IPS-20b (cell line): ENCODE data around the gene LYSET.
"Not testable (repeated sequence)": the region's sequence is repeated elsewhere in the genome, so short reads cannot be mapped to it uniquely, and the experiment has no call there.

Experiments used
- H3K27ac ChIP-seq: one replicate; pipeline ENCODE4 v1.5.1; 2013; ENCODE audit warnings: low read length
- H3K27me3 ChIP-seq: 2 replicates; pipeline ENCODE4 v1.6.1; 2013; ENCODE audit warnings: mild to moderate bottlenecking, low read length, inconsistent platforms; ENCODE audit not compliant: insufficient read depth
- H3K36me3 ChIP-seq: 2 replicates; pipeline ENCODE4 v1.6.1; 2013; ENCODE audit warnings: low read depth, mild to moderate bottlenecking, inconsistent platforms, low read length, moderate library complexity; ENCODE audit not compliant: insufficient read depth
- H3K4me1 ChIP-seq: 2 replicates; pipeline ENCODE4 v1.6.1; 2013; ENCODE audit warnings: mild to moderate bottlenecking, control low read depth, inconsistent platforms, low read length, moderate library complexity; ENCODE audit not compliant: insufficient read depth
- H3K4me3 ChIP-seq: 2 replicates; pipeline ENCODE4 v1.5.1; 2013; ENCODE audit warnings: mild to moderate bottlenecking, low read length, inconsistent platforms
- H3K9ac ChIP-seq: 2 replicates; pipeline ENCODE4 v1.6.1; 2013; ENCODE audit warnings: low read depth, mild to moderate bottlenecking, inconsistent platforms, low read length, moderate library complexity
- H3K9me3 ChIP-seq: 2 replicates; pipeline ENCODE4 v1.6.1; 2013; ENCODE audit warnings: mild to moderate bottlenecking, low read depth, low read length, inconsistent platforms; ENCODE audit not compliant: insufficient read depth

Gene LYSET

DNA sequence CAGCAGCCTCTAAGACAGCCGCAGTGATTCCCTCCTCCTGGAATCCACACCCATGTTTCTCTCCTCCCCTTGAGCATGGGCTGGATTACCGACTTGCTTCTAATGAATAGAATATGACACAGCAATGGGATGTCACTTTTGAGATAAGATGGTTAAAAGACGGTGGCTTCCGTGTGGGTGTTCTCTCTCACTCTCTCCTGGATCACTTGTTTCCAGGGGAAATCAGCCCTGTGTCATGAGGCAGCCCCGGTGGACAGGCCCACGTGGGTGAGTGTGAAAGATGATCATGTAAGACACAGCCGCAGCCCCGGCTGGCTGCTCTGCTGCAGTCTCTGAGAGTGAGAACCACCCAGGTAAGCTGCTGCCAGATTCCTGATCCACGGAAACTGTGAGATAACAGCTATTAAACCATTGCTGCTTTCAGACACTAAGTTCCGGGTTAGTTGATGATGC is 11.1 kb upstream of the LYSET start:
- no peaks in the 10 kb centered on the region for H3K4me1 ChIP-seq
- H3K36me3 ChIP-seq = no peaks in the 10 kb centered on the region
- no peaks in the 10 kb centered on the region for H3K9me3 ChIP-seq
- no peaks in the 10 kb centered on the region for H3K27me3 ChIP-seq
- H3K4me3 ChIP-seq = no peak overlapping the region
- no peak overlapping the region for H3K27ac ChIP-seq
- no peak overlapping the region for H3K9ac ChIP-seq

DNA sequence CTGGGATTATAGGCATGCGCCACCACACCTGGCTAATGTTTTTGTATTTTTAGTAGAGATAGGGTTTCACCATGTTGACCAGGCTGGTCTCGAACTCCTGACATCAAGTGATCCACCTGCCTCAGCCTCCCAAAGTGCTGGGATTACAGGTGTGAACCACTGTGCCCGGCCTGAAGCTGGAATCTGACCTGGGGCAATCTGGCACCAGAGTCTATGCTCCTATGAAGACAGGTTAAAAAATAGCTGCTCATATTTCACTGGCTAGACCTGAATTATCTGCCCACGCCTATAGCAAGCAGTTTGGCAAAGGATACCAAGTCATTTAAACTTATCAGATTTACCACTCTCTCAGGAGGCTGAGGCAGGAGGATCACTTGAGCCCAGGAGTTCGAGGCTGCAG is 10.4 kb upstream of the LYSET start:
- not testable (repeated sequence) for H3K9me3 ChIP-seq, H3K36me3 ChIP-seq

GRCh38 chr14:93175492-93175891 is 9.6 kb upstream of the LYSET start:
- Histone ChIP-seq H3K4me3 (no peak overlapping the region), H3K9ac (no peak overlapping the region), H3K27ac (no peak overlapping the region), H3K9me3 (no peaks in the 10 kb centered on the region), H3K27me3 (no peaks in the 10 kb centered on the region), H3K4me1 (no peaks in the 10 kb centered on the region), H3K36me3 (no peaks in the 10 kb centered on the region)

More for the DNA sequence above, 10.4 kb upstream of the LYSET start:
- not testable (repeated sequence) for H3K4me1 ChIP-seq, H3K9ac ChIP-seq, H3K27ac ChIP-seq, H3K27me3 ChIP-seq, H3K4me3 ChIP-seq

- peaks cover 27% of the 10 kb centered on the region for H3K36me3 ChIP-seq
- H3K27me3 ChIP-seq = no peaks in the 10 kb centered on the region
- H3K4me1 ChIP-seq = no peaks in the 10 kb centered on the region; the same call in 1 of the 2 replicates
- H3K9ac ChIP-seq = peak overlapping the region; percentile 85; the same call in 1 of the 2 replicates
- H3K27ac ChIP-seq = no peak overlapping the region
- H3K9me3 ChIP-seq = no peaks in the 10 kb centered on the region
- H3K4me3 ChIP-seq = peak overlapping the region; percentile 85
These were observed 1.4 kb upstream of the LYSET start for GRCh38 chr14:93183596-93184317.

GRCh38 chr14:93185349-93185720 is 218 bp downstream of the LYSET start:
- Histone ChIP-seq H3K27me3 (no peaks in the 10 kb centered on the region), H3K4me1 (no peaks in the 10 kb centered on the region; the same call in 1 of the 2 replicates), H3K4me3 (peak overlapping the region; percentile 85), H3K9me3 (no peaks in the 10 kb centered on the region), H3K9ac (peak overlapping the region; percentile 79; the same call in 1 of the 2 replicates), H3K27ac (peak overlapping the region; percentile 62), H3K36me3 (peaks cover 31% of the 10 kb centered on the region)

DNA sequence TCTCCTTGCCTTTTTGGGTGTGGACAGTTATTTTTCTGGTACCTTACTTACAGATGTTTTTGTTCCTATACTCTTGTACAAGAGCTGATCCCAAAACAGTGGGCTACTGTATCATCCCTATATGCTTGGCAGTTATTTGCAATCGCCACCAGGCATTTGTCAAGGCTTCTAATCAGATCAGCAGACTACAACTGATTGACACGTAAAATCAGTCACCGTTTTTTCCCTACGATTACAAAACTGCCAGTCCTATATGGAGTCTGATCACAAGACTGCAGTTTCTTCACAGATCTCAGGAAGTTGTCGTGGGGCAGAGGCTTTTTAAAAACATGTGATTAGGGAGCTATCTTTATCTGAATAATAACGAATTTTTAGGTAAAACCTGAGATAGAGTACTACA is 1.3 kb downstream of the LYSET start:
- Histone ChIP-seq H3K27me3 (no peaks in the 10 kb centered on the region), H3K4me1 (no peaks in the 10 kb centered on the region; the same call in 1 of the 2 replicates), H3K4me3 (0 out of 2 replicates have a peak overlapping the region, but pooled peaks have one; percentile 5), H3K36me3 (peaks cover 34% of the 10 kb centered on the region), H3K27ac (no peak overlapping the region), H3K9me3 (no peaks in the 10 kb centered on the region), H3K9ac (no peak overlapping the region)

DNA sequence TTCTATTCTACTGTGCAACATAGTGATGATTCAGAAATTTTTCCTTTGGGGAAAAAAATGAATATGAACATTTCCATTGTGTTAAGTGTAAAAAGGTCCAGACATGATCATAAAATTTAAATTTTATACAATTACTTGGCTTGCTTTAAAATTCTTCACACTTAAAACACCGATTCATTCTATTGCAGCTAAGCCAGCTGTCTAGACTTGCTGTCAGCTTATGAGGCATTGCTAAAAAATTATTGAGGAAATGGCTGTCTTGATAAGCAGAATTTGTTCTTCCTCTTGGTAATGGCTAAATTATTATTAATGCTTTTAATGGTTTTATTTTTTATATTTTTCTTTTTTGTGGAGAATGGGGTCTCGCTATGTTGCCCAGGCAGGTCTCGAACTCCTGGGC is 1.8 kb downstream of the LYSET start:
- H3K9me3 ChIP-seq = no peaks in the 10 kb centered on the region
- H3K36me3 ChIP-seq = peaks cover 34% of the 10 kb centered on the region
- H3K27me3 ChIP-seq = no peaks in the 10 kb centered on the region
- H3K4me3 ChIP-seq = no peak overlapping the region
- no peak overlapping the region for H3K27ac ChIP-seq
- H3K4me1 ChIP-seq = no peaks in the 10 kb centered on the region; the same call in 1 of the 2 replicates
- H3K9ac ChIP-seq = no peak overlapping the region

DNA sequence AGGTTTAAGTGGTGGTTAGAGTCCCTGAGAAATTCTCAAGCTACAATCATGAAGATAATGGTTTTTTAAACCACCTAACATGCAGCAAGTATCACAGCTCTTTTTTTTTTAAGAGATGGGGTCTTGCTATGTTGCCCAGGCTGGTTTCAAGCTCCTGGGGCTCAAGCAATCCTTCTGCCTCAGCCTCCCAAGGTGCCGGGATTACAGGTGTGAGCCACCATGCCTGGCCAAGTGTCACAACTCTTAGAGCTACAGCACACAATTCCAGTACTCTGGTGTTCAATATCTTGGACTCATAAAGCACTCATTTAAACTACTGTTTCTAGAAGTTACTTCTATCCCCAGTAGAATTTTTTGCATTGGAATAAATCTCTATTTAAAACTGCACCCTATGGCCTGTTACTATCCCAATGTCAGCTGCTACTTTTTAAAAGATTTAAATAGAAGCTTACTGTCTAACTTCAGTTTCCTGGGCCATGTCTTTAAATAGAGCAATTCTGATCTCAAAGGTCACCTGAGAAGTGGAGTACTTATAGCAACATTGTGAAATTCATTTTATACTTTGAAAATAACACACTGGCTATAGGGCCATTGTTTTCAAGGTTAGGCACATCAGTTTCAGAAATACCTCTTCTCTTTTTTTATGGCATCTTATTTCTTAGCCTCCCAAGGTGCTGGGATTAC is 10.3 kb downstream of the LYSET start:
- H3K36me3 ChIP-seq = 0 out of 2 replicates have a peak, but pooled peaks cover 3% of the 10 kb centered on the region
- H3K27ac ChIP-seq = no peak overlapping the region
- no peaks in the 10 kb centered on the region for H3K9me3 ChIP-seq
- no peak overlapping the region for H3K4me3 ChIP-seq
- H3K4me1 ChIP-seq = no peaks in the 10 kb centered on the region
- no peaks in the 10 kb centered on the region for H3K27me3 ChIP-seq
- H3K9ac ChIP-seq = no peak overlapping the region

- Histone ChIP-seq H3K27ac (no peak overlapping the region), H3K9ac (no peak overlapping the region), H3K4me1 (no peaks in the 10 kb centered on the region), H3K4me3 (no peak overlapping the region), H3K36me3 (no peaks in the 10 kb centered on the region), H3K27me3 (no peaks in the 10 kb centered on the region), H3K9me3 (no peaks in the 10 kb centered on the region)
These were observed 13.9 kb downstream of the LYSET start for GRCh38 chr14:93199031-93199430.

- no peak overlapping the region for H3K9ac ChIP-seq
- H3K36me3 ChIP-seq = no peaks in the 10 kb centered on the region
- H3K4me1 ChIP-seq = no peaks in the 10 kb centered on the region
- no peaks in the 10 kb centered on the region for H3K9me3 ChIP-seq
- H3K4me3 ChIP-seq = no peak overlapping the region
- no peak overlapping the region for H3K27ac ChIP-seq
- H3K27me3 ChIP-seq = no peaks in the 10 kb centered on the region
These were observed 15.4 kb downstream of the LYSET start for GRCh38 chr14:93200553-93200952.

GRCh38 chr14:93201155-93201704 is 16.1 kb downstream of the LYSET start:
- Histone ChIP-seq H3K4me3 (no peak overlapping the region), H3K36me3 (no peaks in the 10 kb centered on the region), H3K9ac (no peak overlapping the region), H3K4me1 (no peaks in the 10 kb centered on the region), H3K9me3 (no peaks in the 10 kb centered on the region), H3K27me3 (no peaks in the 10 kb centered on the region), H3K27ac (no peak overlapping the region)
